PFSK-1 (cell line): ENCODE measurements around the gene SPTBN1.

Experiments
- FOXP2 ChIP-seq: optimal IDR thresholded peaks from 2 replicates; pipeline ENCODE3; 2011; ENCODE audit warnings: borderline replicate concordance, control low read depth, inconsistent platforms; ENCODE audit not compliant: insufficient read depth; ENCODE audit errors: extremely low read length, extremely low read depth
- POLR2AphosphoS5 ChIP-seq: IDR thresholded peaks from 2 replicates; pipeline ENCODE4 v1.6.1; 2012; ENCODE audit warnings: low read depth, mild to moderate bottlenecking, control low read depth, low read length, moderate library complexity
- SIN3A ChIP-seq: IDR thresholded peaks from 2 replicates; pipeline ENCODE4 v1.6.1; 2012; ENCODE audit warnings: mild to moderate bottlenecking, low read length, moderate library complexity, borderline replicate concordance; ENCODE audit not compliant: insufficient read depth
- TAF1 ChIP-seq: IDR thresholded peaks from 2 replicates; pipeline ENCODE4 v1.6.1; 2012; ENCODE audit warnings: low read length, control low read depth, borderline replicate concordance; ENCODE audit not compliant: insufficient read depth
- TF ChIP-seq, protein P1 (sequence below), 2 experiments: IDR thresholded peaks; 2 replicates each; pipeline versions ENCODE4 v1.6.1 to v1.8.0; 2011 to 2012; ENCODE audit warnings: low read depth in 2 of 2, low read length in 2 of 2, control low read depth in 1 of 2, inconsistent platforms in 1 of 2, mild to moderate bottlenecking in 1 of 2, moderate library complexity in 1 of 2; ENCODE audit not compliant: insufficient read depth in 1 of 2

DNA sequence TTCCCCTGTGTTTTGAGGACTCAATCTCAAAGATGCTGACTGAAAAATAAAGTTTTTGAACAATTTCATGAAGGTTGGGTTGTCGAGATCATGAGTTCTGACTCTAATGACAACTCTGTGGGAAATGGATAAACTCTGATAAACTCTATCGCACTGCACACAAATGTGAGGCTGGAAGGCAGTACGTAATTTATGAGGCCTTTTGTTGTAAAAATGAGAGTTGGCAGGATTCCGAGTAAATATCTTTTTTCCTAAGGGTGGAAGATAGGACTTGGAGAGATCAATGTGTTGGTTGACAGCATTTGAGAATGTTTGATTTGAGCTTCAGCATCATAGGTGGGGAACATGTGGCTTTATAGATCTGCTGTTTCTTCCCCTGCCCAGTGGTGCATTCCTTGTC is 90.4 kb downstream of the SPTBN1 start:
- TF ChIP-seq POLR2AphosphoS5 (no peak), TAF1 (no peak), SIN3A (no peak), FOXP2 (no peak)
- TF ChIP-seq, protein P1, sequence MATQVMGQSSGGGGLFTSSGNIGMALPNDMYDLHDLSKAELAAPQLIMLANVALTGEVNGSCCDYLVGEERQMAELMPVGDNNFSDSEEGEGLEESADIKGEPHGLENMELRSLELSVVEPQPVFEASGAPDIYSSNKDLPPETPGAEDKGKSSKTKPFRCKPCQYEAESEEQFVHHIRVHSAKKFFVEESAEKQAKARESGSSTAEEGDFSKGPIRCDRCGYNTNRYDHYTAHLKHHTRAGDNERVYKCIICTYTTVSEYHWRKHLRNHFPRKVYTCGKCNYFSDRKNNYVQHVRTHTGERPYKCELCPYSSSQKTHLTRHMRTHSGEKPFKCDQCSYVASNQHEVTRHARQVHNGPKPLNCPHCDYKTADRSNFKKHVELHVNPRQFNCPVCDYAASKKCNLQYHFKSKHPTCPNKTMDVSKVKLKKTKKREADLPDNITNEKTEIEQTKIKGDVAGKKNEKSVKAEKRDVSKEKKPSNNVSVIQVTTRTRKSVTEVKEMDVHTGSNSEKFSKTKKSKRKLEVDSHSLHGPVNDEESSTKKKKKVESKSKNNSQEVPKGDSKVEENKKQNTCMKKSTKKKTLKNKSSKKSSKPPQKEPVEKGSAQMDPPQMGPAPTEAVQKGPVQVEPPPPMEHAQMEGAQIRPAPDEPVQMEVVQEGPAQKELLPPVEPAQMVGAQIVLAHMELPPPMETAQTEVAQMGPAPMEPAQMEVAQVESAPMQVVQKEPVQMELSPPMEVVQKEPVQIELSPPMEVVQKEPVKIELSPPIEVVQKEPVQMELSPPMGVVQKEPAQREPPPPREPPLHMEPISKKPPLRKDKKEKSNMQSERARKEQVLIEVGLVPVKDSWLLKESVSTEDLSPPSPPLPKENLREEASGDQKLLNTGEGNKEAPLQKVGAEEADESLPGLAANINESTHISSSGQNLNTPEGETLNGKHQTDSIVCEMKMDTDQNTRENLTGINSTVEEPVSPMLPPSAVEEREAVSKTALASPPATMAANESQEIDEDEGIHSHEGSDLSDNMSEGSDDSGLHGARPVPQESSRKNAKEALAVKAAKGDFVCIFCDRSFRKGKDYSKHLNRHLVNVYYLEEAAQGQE (IDR thresholded peaks at IDR 0.05; ENCODE audit: insufficient read depth in 1 of 2, low read depth in 2 of 2, low read length in 2 of 2): no peak
